Measurements from ENCODE around the gene ATP13A2. TPM values are rescaled to one million over a fixed set of nuclear protein-coding genes. Genes with fewer than 3 reads are reported as not detected.

ATP13A2 gene, protein sequence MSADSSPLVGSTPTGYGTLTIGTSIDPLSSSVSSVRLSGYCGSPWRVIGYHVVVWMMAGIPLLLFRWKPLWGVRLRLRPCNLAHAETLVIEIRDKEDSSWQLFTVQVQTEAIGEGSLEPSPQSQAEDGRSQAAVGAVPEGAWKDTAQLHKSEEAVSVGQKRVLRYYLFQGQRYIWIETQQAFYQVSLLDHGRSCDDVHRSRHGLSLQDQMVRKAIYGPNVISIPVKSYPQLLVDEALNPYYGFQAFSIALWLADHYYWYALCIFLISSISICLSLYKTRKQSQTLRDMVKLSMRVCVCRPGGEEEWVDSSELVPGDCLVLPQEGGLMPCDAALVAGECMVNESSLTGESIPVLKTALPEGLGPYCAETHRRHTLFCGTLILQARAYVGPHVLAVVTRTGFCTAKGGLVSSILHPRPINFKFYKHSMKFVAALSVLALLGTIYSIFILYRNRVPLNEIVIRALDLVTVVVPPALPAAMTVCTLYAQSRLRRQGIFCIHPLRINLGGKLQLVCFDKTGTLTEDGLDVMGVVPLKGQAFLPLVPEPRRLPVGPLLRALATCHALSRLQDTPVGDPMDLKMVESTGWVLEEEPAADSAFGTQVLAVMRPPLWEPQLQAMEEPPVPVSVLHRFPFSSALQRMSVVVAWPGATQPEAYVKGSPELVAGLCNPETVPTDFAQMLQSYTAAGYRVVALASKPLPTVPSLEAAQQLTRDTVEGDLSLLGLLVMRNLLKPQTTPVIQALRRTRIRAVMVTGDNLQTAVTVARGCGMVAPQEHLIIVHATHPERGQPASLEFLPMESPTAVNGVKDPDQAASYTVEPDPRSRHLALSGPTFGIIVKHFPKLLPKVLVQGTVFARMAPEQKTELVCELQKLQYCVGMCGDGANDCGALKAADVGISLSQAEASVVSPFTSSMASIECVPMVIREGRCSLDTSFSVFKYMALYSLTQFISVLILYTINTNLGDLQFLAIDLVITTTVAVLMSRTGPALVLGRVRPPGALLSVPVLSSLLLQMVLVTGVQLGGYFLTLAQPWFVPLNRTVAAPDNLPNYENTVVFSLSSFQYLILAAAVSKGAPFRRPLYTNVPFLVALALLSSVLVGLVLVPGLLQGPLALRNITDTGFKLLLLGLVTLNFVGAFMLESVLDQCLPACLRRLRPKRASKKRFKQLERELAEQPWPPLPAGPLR
- 10 to 100 TPM; 26.5 to 30.7 TPM for polyA plus RNA-seq

DNA sequence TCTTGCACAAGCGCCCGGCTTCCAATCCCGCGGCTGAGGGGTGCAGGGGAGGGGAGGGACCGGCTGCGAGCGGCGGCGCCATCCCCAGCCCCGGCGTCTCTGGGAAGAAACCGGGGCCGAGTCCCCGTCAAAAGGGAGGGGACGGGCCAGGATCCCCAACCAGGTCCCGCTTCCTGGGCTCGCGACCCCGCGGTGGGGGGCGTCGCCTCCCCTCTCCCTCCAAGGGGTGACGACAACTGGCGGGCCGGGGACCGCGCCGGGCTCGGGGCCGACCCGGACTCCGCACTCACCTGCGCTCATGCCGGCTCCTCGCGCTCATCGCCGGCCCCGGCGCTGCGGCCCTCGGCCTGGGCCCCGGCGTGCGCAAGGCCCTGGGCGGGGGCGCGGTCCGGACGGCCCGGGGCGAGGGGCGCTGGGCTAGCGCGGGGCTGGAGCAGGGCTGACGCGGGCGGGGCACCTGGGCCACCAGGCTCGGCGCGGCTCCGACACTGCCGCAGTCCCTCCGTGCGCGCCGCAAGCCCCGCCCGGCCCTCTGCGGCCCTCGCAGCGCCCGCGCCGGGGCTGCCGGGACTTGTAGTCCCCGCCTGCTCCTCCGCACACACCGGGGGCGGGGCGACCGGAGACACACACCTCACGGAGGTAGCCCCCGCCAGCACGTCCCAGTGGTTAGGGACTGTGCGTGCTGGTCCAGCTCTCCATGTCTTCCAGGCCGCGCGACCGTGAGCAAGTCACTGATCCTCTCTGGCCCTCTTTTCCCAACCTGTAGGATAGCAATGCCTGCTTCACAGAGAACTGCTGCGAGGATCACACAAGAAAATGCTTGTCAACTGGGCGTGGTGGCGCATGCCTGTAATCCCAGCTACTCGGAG lies at the start of gene ATP13A2:
Gene ATP13A2, minus strand, starts transcription at position 490 of the 869 bp plus-strand sequence. Its CDS starts 190 bp downstream, at position 300.
- Histone ChIP-seq H3K27ac (ENCODE audit: low read depth in 2 of 2, low read length in 1 of 2) (peak within 1 kb of the TSS; percentile 18 to 74), H3K4me1 (ENCODE audit: control insufficient read depth in 2 of 2, insufficient read depth in 2 of 2, low read length in 1 of 2) (peaks cover 9 to 24% of the 10 kb centered on the region in 2 donors), H3K4me3 (ENCODE audit: low read depth in 1 of 2, low read length in 2 of 2) (peak within 1 kb of the TSS; percentile 72 to 83), H3K27me3 (ENCODE audit: control insufficient read depth in 1 of 2, insufficient read depth in 2 of 2, low read length in 2 of 2) (no peaks in the 10 kb centered on the region), H3K36me3 (ENCODE audit: control insufficient read depth in 2 of 2, insufficient read depth in 2 of 2, low read length in 1 of 2) (no peaks in the 10 kb centered on the region), H3K9me3 (ENCODE audit: control insufficient read depth in 2 of 2, insufficient read depth in 1 of 2, low read depth in 1 of 2, low read length in 1 of 2) (no peaks in the 10 kb centered on the region)
- WGBS, 2 donors: 1% methylated on average over 70 to 94 of the region's 94 CpGs

DNA sequence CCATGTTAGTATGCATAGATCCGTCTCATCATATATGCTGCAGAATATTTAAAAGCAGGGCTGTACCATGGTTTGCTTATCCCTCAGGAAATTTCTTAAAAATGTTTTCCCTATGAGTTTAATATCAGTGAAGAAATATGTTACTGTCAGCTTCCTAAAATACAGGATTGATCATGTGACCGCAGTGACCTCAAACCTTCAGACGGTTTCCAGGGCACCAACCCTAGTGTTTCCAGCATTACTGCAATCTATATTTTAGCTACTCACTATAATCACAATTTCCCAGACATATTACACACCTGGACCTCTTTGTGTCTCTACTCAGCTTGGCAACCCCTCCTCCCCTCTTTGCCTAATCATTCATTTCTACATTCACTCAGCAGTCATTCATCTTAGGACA lies 49.8 kb upstream of the ATP13A2 start:
- no peak overlapping the region for H3K27ac ChIP-seq (ENCODE audit: low read depth in 2 of 2, low read length in 1 of 2)
- H3K4me3 ChIP-seq (ENCODE audit: low read depth in 1 of 2, low read length in 2 of 2): no peak overlapping the region
- H3K4me1 ChIP-seq (ENCODE audit: control insufficient read depth in 2 of 2, insufficient read depth in 2 of 2, low read length in 1 of 2): no peaks in the 10 kb centered on the region
- H3K36me3 ChIP-seq (ENCODE audit: control insufficient read depth in 2 of 2, insufficient read depth in 2 of 2, low read length in 1 of 2): no peaks in the 10 kb centered on the region
- 82% methylated on average over 3 of the region's 3 CpGs for WGBS, 2 donors
- no peaks in the 10 kb centered on the region for H3K27me3 ChIP-seq (ENCODE audit: control insufficient read depth in 1 of 2, insufficient read depth in 2 of 2, low read length in 2 of 2)
- H3K9me3 ChIP-seq (ENCODE audit: control insufficient read depth in 2 of 2, insufficient read depth in 1 of 2, low read depth in 1 of 2, low read length in 1 of 2): peaks cover 0 to 2% of the 10 kb centered on the region in 2 donors

DNA sequence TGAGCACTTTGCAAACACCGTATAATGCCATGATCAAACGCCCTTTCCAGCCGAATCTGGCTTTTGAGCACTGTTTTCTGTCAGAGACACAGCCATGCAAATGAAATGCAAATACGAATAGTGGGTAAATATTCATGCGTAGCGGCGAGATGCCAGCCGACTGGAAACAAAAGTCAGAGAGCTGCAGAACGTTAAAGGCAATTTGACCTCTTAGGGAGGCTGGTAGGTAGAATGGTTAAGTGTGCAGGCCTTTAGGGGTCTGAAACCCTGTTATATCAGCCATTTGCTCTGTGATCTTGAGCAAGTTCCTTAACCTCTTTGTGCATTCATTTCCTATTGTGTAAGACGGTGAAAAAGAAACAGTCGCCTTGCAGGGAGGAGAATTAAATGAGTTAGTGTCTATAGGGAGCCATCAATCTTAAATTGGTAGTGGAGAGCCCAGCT lies 48.6 kb upstream of the ATP13A2 start:
- Histone ChIP-seq H3K36me3 (ENCODE audit: control insufficient read depth in 2 of 2, insufficient read depth in 2 of 2, low read length in 1 of 2) (no peaks in the 10 kb centered on the region), H3K27me3 (ENCODE audit: control insufficient read depth in 1 of 2, insufficient read depth in 2 of 2, low read length in 2 of 2) (no peaks in the 10 kb centered on the region), H3K4me1 (ENCODE audit: control insufficient read depth in 2 of 2, insufficient read depth in 2 of 2, low read length in 1 of 2) (no peaks in the 10 kb centered on the region), H3K4me3 (ENCODE audit: low read depth in 1 of 2, low read length in 2 of 2) (no peak overlapping the region), H3K9me3 (ENCODE audit: control insufficient read depth in 2 of 2, insufficient read depth in 1 of 2, low read depth in 1 of 2, low read length in 1 of 2) (peaks cover 0 to 2% of the 10 kb centered on the region in 2 donors), H3K27ac (ENCODE audit: low read depth in 2 of 2, low read length in 1 of 2) (no peak overlapping the region)
- WGBS, 2 donors: 57 to 60% methylated on average over 11 of the region's 11 CpGs

DNA sequence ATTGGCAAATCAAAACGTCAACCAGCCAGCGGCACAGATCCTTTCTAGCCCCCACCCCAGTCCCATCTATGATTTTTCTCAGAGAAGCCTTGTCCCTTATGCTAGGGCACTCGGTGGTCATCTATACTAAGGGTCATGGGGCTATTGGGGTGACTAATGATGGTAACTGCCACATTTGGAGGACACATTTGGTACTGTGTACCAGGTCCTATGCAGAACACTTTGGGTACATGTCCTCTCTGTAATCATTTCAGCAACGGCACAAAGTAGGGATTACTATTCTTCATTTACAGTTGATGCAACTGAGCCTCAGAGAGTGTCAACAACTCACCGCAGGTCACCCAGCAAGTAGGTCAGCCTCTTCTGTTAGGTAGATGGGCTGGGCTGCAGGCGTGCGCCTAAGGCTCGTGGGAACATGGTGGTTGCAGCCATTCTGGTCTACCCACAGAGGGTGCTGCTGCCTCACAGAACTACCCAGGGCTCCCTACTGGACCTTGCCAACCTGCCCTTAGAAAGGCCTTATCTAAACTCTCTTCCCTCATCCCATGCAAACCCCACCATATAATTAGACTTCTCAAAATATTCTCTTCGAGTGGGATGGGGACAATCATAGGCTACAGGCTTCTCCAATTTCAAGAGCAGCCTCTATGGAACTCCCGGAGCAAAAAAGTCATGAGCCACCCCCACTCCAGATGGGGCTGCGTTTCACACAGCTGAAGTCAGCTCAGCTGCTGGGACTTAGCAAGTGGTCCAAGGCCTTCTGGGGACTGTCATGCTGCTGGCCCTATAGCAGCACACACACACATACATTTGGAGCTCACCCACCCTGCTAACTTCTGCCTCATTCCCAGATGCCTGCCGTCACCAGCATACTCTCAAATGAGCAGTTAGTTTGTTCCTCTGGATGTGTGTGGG lies 47.9 kb upstream of the ATP13A2 start:
- 39 to 40% methylated on average over 12 of the region's 12 CpGs for WGBS, 2 donors
- no peaks in the 10 kb centered on the region for H3K4me1 ChIP-seq (ENCODE audit: control insufficient read depth in 2 of 2, insufficient read depth in 2 of 2, low read length in 1 of 2)
- no peak overlapping the region for H3K4me3 ChIP-seq (ENCODE audit: low read depth in 1 of 2, low read length in 2 of 2)
- H3K9me3 ChIP-seq (ENCODE audit: control insufficient read depth in 2 of 2, insufficient read depth in 1 of 2, low read depth in 1 of 2, low read length in 1 of 2): no peaks in the 10 kb centered on the region
- H3K27me3 ChIP-seq (ENCODE audit: control insufficient read depth in 1 of 2, insufficient read depth in 2 of 2, low read length in 2 of 2): no peaks in the 10 kb centered on the region
- H3K36me3 ChIP-seq (ENCODE audit: control insufficient read depth in 2 of 2, insufficient read depth in 2 of 2, low read length in 1 of 2): no peaks in the 10 kb centered on the region
- H3K27ac ChIP-seq (ENCODE audit: low read depth in 2 of 2, low read length in 1 of 2): no peak overlapping the region

DNA sequence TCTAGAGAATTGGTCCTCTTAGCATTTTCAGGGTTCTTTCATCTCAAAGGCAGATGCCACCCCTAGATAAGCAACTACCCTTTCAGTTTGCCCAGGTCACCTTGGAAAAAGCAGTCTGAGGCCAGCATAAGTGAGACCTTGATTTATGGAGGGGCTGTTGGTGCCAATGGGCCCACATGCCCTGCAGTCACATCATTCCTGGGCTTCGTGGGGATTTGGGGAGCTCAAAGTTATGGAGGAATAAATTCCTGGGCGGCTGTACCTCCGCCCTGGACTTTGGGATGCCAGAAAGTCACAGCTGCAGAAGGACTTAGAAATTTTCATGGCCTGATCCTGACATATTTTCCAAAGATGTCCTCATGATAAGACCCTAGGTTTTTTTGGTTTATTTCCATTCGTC lies 44.8 kb upstream of the ATP13A2 start:
- Histone ChIP-seq H3K4me1 (ENCODE audit: control insufficient read depth in 2 of 2, insufficient read depth in 2 of 2, low read length in 1 of 2) (peaks cover 0 to 4% of the 10 kb centered on the region in 2 donors), H3K36me3 (ENCODE audit: control insufficient read depth in 2 of 2, insufficient read depth in 2 of 2, low read length in 1 of 2) (no peaks in the 10 kb centered on the region), H3K9me3 (ENCODE audit: control insufficient read depth in 2 of 2, insufficient read depth in 1 of 2, low read depth in 1 of 2, low read length in 1 of 2) (no peaks in the 10 kb centered on the region), H3K27ac (ENCODE audit: low read depth in 2 of 2, low read length in 1 of 2) (no peak overlapping the region), H3K4me3 (ENCODE audit: low read depth in 1 of 2, low read length in 2 of 2) (no peak overlapping the region), H3K27me3 (ENCODE audit: control insufficient read depth in 1 of 2, insufficient read depth in 2 of 2, low read length in 2 of 2) (no peaks in the 10 kb centered on the region)
- WGBS, 2 donors: 78 to 82% methylated on average over 4 of the region's 4 CpGs

DNA sequence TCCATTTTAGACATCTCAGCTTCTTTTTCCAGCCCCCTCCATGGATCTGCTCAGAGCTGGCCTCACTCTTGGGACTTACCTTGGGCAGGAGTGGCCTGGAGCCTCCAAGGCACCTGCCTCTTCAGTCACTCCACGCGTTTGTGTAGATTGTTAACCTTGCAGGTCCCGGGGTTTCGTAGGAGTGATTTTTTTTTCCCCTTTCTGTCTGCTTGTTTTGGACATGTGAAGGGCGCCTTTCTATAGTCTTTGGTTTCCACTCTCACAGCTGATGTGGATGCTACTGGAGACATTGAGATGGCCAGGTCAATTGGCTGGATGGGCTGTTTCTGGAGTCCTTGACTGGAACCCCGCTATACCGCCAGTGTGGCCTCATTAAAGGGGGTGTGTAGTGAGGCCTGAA lies 44.1 kb upstream of the ATP13A2 start:
- Histone ChIP-seq H3K9me3 (ENCODE audit: control insufficient read depth in 2 of 2, insufficient read depth in 1 of 2, low read depth in 1 of 2, low read length in 1 of 2) (no peaks in the 10 kb centered on the region), H3K4me1 (ENCODE audit: control insufficient read depth in 2 of 2, insufficient read depth in 2 of 2, low read length in 1 of 2) (peaks cover 0 to 4% of the 10 kb centered on the region in 2 donors), H3K27me3 (ENCODE audit: control insufficient read depth in 1 of 2, insufficient read depth in 2 of 2, low read length in 2 of 2) (no peaks in the 10 kb centered on the region), H3K4me3 (ENCODE audit: low read depth in 1 of 2, low read length in 2 of 2) (no peak overlapping the region), H3K27ac (ENCODE audit: low read depth in 2 of 2, low read length in 1 of 2) (no peak overlapping the region), H3K36me3 (ENCODE audit: control insufficient read depth in 2 of 2, insufficient read depth in 2 of 2, low read length in 1 of 2) (no peaks in the 10 kb centered on the region)
- WGBS, 2 donors: 94 to 95% methylated on average over 7 of the region's 7 CpGs

DNA sequence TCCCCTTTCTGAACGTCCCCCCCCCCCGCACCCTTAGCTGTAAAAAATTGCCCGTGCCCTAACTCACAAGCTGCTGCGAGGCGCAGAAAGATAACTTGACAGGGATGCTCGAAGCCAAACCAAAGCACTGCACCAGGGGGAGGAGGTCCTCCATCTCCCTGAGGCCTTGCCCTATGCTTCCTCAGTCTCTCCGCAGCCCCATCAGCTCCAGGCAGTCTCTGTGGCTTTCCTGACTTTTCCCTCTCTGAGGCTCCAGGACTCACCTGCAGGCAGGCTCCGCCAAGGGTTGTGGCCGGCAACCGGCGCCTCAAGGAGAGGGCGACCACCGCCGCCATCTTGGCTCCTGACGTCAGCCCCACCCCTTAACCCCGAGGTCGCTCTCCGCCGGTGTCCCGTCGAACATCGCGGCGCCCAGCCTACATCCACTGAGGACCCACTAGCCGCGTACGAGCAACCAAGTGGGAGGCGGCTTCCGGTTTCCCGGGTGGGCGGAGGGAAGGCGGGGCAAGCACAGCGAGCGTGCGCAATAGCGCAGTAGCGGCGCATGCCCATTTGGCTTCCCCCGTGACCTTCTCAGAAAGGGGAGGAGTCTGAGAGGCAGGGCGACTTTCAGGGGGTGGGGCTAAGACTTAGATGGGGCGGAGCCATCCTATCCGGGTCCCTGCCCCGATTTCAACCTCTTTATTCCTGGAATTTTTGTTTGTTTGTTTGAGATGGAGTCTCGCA lies 42.1 kb upstream of the ATP13A2 start, which contains the start of gene SDHB:
Gene SDHB, minus strand, starts transcription at position 348 of the 726 bp plus-strand sequence. Its CDS starts 13 bp downstream, at position 335.
- WGBS, 2 donors: 0% methylated on average over 44 of the region's 44 CpGs
- H3K4me1 ChIP-seq (ENCODE audit: control insufficient read depth in 2 of 2, insufficient read depth in 2 of 2, low read length in 1 of 2): peaks cover 0 to 4% of the 10 kb centered on the region in 2 donors
- no peaks in the 10 kb centered on the region for H3K9me3 ChIP-seq (ENCODE audit: control insufficient read depth in 2 of 2, insufficient read depth in 1 of 2, low read depth in 1 of 2, low read length in 1 of 2)
- H3K36me3 ChIP-seq (ENCODE audit: control insufficient read depth in 2 of 2, insufficient read depth in 2 of 2, low read length in 1 of 2): peaks cover 0 to 2% of the 10 kb centered on the region in 2 donors
- peak within 1 kb of the TSS; percentile 90 to 98 for H3K27ac ChIP-seq (ENCODE audit: low read depth in 2 of 2, low read length in 1 of 2)
- no peaks in the 10 kb centered on the region for H3K27me3 ChIP-seq (ENCODE audit: control insufficient read depth in 1 of 2, insufficient read depth in 2 of 2, low read length in 2 of 2)
- peak within 1 kb of the TSS; percentile 90 to 92 for H3K4me3 ChIP-seq (ENCODE audit: low read depth in 1 of 2, low read length in 2 of 2)

Data from esophagus (tissue), 2 donors.